HepG2 (cell line): ENCODE data around the gene POLR3K. TPM values are rescaled to one million over a fixed set of nuclear protein-coding genes. Genes with fewer than 3 reads are reported as not detected.

Experiments used
- DNMT3B ChIP-seq: conservative IDR thresholded peaks from 2 replicates; pipeline ENCODE4 v1.6.1; 2016; ENCODE audit warnings: missing biosample characterization, control low read depth
- GABPB1 ChIP-seq: IDR thresholded peaks from 2 replicates; pipeline ENCODE4 v1.6.1; 2016; ENCODE audit warnings: mild to moderate bottlenecking, missing genetic modification reagents, moderate library complexity, missing compliant biosample characterization
- HOXD1 ChIP-seq: sonication (generic); formaldehyde crosslinking; IDR thresholded peaks from 2 replicates; pipeline ENCODE4 v1.5.0; 2020; ENCODE audit warnings: missing genetic modification reagents
- JUNB ChIP-seq: sonication (generic); formaldehyde crosslinking; IDR thresholded peaks from 2 replicates; pipeline ENCODE4 v1.8.0; 2022; ENCODE audit warnings: missing genetic modification reagents, mild to moderate bottlenecking, borderline replicate concordance
- PAWR ChIP-seq: sonication (generic); formaldehyde crosslinking; IDR thresholded peaks from 2 replicates; pipeline ENCODE4 v1.4.0; 2020; ENCODE audit warnings: missing genetic modification reagents, mild to moderate bottlenecking, borderline replicate concordance
- PHB2 ChIP-seq: fragments of 450-650 bp; IDR thresholded peaks from 2 replicates; pipeline ENCODE4 v1.6.1; 2018; ENCODE audit not compliant: partially characterized antibody
- RXRB ChIP-seq: IDR thresholded peaks from 2 replicates; pipeline ENCODE4 v1.6.1; 2016; ENCODE audit warnings: borderline replicate concordance, missing genetic modification reagents, missing compliant biosample characterization
- SOX5 ChIP-seq: IDR thresholded peaks from 2 replicates; pipeline ENCODE4 v1.6.1; 2016; ENCODE audit warnings: borderline replicate concordance
- SP1 ChIP-seq, 2 experiments: fragments of 450-650 bp in 1 of 2; sonication (generic) in 1 of 2; formaldehyde crosslinking in 1 of 2; IDR thresholded peaks; 2 replicates each; pipeline versions ENCODE4 v1.4.0 to v1.6.1; 2016 to 2020; ENCODE audit warnings: missing genetic modification reagents in 1 of 2
- ZBTB1 ChIP-seq: sonication (generic); formaldehyde crosslinking; IDR thresholded peaks from 2 replicates; pipeline ENCODE4 v1.4.0; 2020; ENCODE audit warnings: missing genetic modification reagents, borderline replicate concordance
- ZNF235 ChIP-seq: sonication (generic); formaldehyde crosslinking; IDR thresholded peaks from 2 replicates; pipeline ENCODE4 v1.8.1; 2023; ENCODE audit warnings: mild to moderate bottlenecking, missing genetic modification reagents, borderline replicate concordance
- ZNF274 ChIP-seq: sonication (generic); formaldehyde crosslinking; IDR thresholded peaks from 2 replicates; pipeline ENCODE4 v1.5.1; 2020; ENCODE audit warnings: mild to moderate bottlenecking, missing genetic modification reagents
- ZNF292 ChIP-seq: sonication (generic); formaldehyde crosslinking; IDR thresholded peaks from 2 replicates; pipeline ENCODE4 v1.8.1; 2022; ENCODE audit warnings: mild to moderate bottlenecking, low read depth, missing genetic modification reagents, borderline replicate concordance
- ZNF430 ChIP-seq: sonication (generic); formaldehyde crosslinking; IDR thresholded peaks from 2 replicates; pipeline ENCODE4 v1.9.0; 2021; ENCODE audit warnings: mild to moderate bottlenecking, missing genetic modification reagents
- ZNF530 ChIP-seq: sonication (generic); formaldehyde crosslinking; IDR thresholded peaks from 2 replicates; pipeline ENCODE4 v1.5.0; 2020; ENCODE audit warnings: low read depth, mild to moderate bottlenecking, missing genetic modification reagents
- ZNF563 ChIP-seq: sonication (generic); formaldehyde crosslinking; IDR thresholded peaks from 2 replicates; pipeline ENCODE4 v1.8.0; 2022; ENCODE audit warnings: mild to moderate bottlenecking, moderate library complexity, missing genetic modification reagents
- ZNF629 ChIP-seq: sonication (generic); formaldehyde crosslinking; conservative IDR thresholded peaks from 2 replicates; pipeline ENCODE4 v1.5.0; 2020; ENCODE audit warnings: missing genetic modification reagents
- ZNF674 ChIP-seq: sonication (generic); formaldehyde crosslinking; IDR thresholded peaks from 2 replicates; pipeline ENCODE4 v1.5.0; 2020; ENCODE audit warnings: low read depth, mild to moderate bottlenecking, missing genetic modification reagents
- ZNF678 ChIP-seq: sonication (generic); formaldehyde crosslinking; IDR thresholded peaks from 2 replicates; pipeline ENCODE4 v1.4.0; 2020; ENCODE audit warnings: mild to moderate bottlenecking, missing genetic modification reagents
- ZNF720 ChIP-seq: sonication (generic); formaldehyde crosslinking; IDR thresholded peaks from 2 replicates; pipeline ENCODE4 v1.4.0; 2020; ENCODE audit warnings: missing genetic modification reagents
- ZNF790 ChIP-seq: sonication (generic); formaldehyde crosslinking; IDR thresholded peaks from 2 replicates; pipeline ENCODE4 v1.8.0; 2022; ENCODE audit warnings: missing genetic modification reagents, mild to moderate bottlenecking, borderline replicate concordance
- ZSCAN20 ChIP-seq: sonication (generic); formaldehyde crosslinking; IDR thresholded peaks from 2 replicates; pipeline ENCODE4 v1.4.0; 2020; ENCODE audit warnings: missing genetic modification reagents, mild to moderate bottlenecking, borderline replicate concordance
- polyA plus RNA-seq, 8 experiments: library from polyadenylated mRNA; depleted of rRNA in 3 of 8; stranded (reverse) in 7 of 8; unstranded in 1 of 8; fragments of >200 nt; fragmentation: Illumina TruSeq in 4 of 8; extraction: Trizol in 4 of 8; gene quantifications; 2 replicates each; pipeline versions ENCODE4 v1.2.1 to v1.2.3, GENCODE V29; 2011 to 2016; ENCODE audit warnings: low read depth in 4 of 8, missing spikeins in 1 of 8, mixed read lengths in 1 of 8; ENCODE audit not compliant: insufficient read depth in 1 of 8
- total RNA-seq, 5 experiments: library from RNA; depleted of rRNA; stranded (reverse); fragments of >200 nt; fragmentation: Illumina TruSeq; extraction: Trizol; gene quantifications; 2 replicates each; pipeline ENCODE4 v1.2.3, GENCODE V29; 2016; ENCODE audit warnings: low read depth in 1 of 5
- TF ChIP-seq, protein P1 (sequence below): sonication (generic); formaldehyde crosslinking; IDR thresholded peaks from 2 replicates; pipeline ENCODE4 v1.4.0; 2020; ENCODE audit warnings: missing genetic modification reagents
- TF ChIP-seq, protein P2 (sequence below): sonication (generic); formaldehyde crosslinking; IDR thresholded peaks from 2 replicates; pipeline ENCODE4 v1.4.0; 2020; ENCODE audit warnings: mild to moderate bottlenecking, missing genetic modification reagents
- TF ChIP-seq, protein P3 (sequence below): sonication (generic); formaldehyde crosslinking; IDR thresholded peaks from 2 replicates; pipeline ENCODE4 v1.8.0; 2022; ENCODE audit warnings: missing genetic modification reagents, mild to moderate bottlenecking, inconsistent platforms, borderline replicate concordance

POLR3K gene
- total and polyA plus RNA-seq, 2 of the 13 experiments (the other 11 are each of a cell fraction or from before 2014, with no cell fraction given), result 14.8 to 18.8 TPM

DNA sequence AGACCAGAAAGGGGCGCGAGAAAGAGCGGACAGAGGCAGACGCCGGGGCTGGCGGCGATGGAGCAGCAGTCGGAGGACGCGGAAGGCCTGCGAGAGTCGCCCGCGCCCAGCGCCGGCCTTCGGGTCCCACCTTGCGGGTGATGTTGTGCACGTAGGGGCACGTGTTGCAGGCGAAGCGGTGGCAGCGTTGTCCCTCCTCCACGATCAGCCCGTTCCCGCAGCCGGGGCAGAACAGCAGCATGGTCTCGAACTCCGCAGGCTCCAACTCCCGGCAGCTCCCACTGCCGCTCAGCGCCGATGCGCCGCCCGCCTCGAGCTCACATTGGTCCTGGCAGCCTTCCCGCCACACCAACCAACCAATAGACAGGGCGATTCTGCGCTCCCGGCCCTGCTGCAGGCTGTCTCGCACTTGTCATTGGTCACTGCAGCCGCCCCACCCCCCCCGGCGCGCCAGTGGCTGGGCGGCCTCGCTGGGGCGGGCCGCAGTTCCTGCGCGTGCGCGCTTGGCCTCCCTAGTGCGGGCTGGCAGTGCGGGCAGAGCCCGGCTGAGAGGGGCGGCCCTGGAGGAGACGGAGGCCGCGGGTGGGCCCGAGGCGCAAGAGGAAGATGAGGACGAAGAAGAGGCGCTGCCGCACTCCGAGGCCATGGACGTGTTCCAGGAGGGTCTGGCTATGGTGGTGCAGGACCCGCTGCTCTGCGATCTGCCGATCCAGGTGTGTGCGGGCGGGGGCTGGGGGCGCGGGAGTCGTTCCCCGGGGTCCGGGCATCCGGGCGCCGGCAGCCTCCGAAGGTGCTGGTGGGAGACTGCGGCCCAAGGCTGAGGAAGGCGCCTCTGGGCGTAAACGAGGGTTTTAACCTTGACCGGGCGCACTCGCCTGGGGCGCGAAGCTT is at the start of gene POLR3K, which contains the start of gene SNRNP25 (continued):
- TF ChIP-seq, protein P1, sequence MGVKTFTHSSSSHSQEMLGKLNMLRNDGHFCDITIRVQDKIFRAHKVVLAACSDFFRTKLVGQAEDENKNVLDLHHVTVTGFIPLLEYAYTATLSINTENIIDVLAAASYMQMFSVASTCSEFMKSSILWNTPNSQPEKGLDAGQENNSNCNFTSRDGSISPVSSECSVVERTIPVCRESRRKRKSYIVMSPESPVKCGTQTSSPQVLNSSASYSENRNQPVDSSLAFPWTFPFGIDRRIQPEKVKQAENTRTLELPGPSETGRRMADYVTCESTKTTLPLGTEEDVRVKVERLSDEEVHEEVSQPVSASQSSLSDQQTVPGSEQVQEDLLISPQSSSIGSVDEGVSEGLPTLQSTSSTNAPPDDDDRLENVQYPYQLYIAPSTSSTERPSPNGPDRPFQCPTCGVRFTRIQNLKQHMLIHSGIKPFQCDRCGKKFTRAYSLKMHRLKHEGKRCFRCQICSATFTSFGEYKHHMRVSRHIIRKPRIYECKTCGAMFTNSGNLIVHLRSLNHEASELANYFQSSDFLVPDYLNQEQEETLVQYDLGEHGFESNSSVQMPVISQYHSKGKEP, result no peak
- TF ChIP-seq SP1 (IDR thresholded peaks at IDR 0.05) (no peak), SP1 (CRISPR knock-in tag; IDR thresholded peaks at IDR 0.05) (peak; percentile 69; the same call in 1 of the 2 replicates), ZNF292 (CRISPR knock-in tag) (peak; percentile 96), PHB2 (no peak), ZNF790 (CRISPR knock-in tag) (peak; percentile 54; the same call in 1 of the 2 replicates), ZNF430 (CRISPR knock-in tag) (0 out of 2 replicates have a peak, but pooled peaks have one; percentile 35), ZNF563 (CRISPR knock-in tag) (peak; percentile 96), HOXD1 (CRISPR knock-in tag) (0 out of 2 replicates have a peak, but pooled peaks have one; percentile 35), ZNF235 (CRISPR knock-in tag) (peak; percentile 42; the same call in 1 of the 2 replicates), ZNF274 (CRISPR knock-in tag) (no peak), ZSCAN20 (CRISPR knock-in tag) (peak; percentile 30; the same call in 1 of the 2 replicates), PAWR (CRISPR knock-in tag) (no peak), JUNB (CRISPR knock-in tag) (no peak), ZNF678 (0 out of 2 replicates have a peak, but pooled peaks have one; percentile 70), RXRB (CRISPR knock-in tag) (no peak; the same call in 1 of the 2 replicates), DNMT3B (CRISPR knock-in tag) (no peak), ZBTB1 (CRISPR knock-in tag) (no peak), SOX5 (peak; percentile 10; the same call in 1 of the 2 replicates), ZNF629 (no peak; the same call in 1 of the 2 replicates), ZNF530 (CRISPR knock-in tag) (no peak), ZNF720 (CRISPR knock-in tag) (no peak), ZNF674 (CRISPR knock-in tag) (peak; percentile 91; the same call in 1 of the 2 replicates), GABPB1 (CRISPR knock-in tag) (peak; percentile 67; the same call in 1 of the 2 replicates)
- TF ChIP-seq, protein P2, sequence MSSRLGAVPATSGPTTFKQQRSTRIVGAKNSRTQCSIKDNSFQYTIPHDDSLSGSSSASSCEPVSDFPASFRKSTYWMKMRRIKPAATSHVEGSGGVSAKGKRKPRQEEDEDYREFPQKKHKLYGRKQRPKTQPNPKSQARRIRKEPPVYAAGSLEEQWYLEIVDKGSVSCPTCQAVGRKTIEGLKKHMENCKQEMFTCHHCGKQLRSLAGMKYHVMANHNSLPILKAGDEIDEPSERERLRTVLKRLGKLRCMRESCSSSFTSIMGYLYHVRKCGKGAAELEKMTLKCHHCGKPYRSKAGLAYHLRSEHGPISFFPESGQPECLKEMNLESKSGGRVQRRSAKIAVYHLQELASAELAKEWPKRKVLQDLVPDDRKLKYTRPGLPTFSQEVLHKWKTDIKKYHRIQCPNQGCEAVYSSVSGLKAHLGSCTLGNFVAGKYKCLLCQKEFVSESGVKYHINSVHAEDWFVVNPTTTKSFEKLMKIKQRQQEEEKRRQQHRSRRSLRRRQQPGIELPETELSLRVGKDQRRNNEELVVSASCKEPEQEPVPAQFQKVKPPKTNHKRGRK (CRISPR knock-in tag), result no peak; the same call in 1 of the 2 replicates
- TF ChIP-seq, protein P3, sequence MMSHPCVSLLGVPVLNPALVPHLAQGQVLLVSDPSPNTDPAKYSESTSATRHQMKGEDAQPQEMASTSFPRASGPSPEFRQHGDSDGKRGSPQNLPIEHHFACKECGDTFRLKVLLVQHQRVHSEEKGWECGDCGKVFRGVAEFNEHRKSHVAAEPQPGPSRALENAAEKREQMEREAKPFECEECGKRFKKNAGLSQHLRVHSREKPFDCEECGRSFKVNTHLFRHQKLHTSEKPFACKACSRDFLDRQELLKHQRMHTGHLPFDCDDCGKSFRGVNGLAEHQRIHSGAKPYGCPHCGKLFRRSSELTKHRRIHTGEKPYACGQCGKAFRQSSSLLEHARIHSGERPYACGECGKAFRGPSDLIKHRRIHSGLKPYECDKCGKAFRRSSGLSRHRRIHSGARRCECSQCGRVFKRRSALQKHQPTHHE (CRISPR knock-in tag), result peak; percentile 90; the same call in 1 of the 2 replicates
